Posterior vena cava (tissue), 2 donors: ENCODE results near the gene CLMN. TPM values are rescaled to one million over a fixed set of nuclear protein-coding genes. Genes with fewer than 3 reads are reported as not detected.

ENCODE experiments used
- DNase-seq: peaks from one replicate; pipeline ENCODE4 v3.0.0-alpha.2; 2020; ENCODE audit warnings: low spot score
- intact Hi-C, 2 donors: fragments of 100-400 bp; cut with DNase I; formaldehyde crosslinking; loops; one replicate each; pipeline versions ENCODE4 v1.14.1 to v1.14.2; 2022 to 2023
- total RNA-seq, 2 donors: library from RNA; stranded (reverse); fragmentation: NEBNext Ultra II Directional; extraction: Animal tissue kit (Norgen Biotek cat#: 25700); gene quantifications; one replicate each; pipeline ENCODE4 v1.2.1, GENCODE V29; 2021
- donor health status: DM: yes; HTN: yes; CAD: no.
- donor health status: DM: yes; HTN: yes; CAD: no.

Gene CLMN
- total RNA-seq, 2 donors from 2014 or later = 9.4 to 11.1 TPM

DNA sequence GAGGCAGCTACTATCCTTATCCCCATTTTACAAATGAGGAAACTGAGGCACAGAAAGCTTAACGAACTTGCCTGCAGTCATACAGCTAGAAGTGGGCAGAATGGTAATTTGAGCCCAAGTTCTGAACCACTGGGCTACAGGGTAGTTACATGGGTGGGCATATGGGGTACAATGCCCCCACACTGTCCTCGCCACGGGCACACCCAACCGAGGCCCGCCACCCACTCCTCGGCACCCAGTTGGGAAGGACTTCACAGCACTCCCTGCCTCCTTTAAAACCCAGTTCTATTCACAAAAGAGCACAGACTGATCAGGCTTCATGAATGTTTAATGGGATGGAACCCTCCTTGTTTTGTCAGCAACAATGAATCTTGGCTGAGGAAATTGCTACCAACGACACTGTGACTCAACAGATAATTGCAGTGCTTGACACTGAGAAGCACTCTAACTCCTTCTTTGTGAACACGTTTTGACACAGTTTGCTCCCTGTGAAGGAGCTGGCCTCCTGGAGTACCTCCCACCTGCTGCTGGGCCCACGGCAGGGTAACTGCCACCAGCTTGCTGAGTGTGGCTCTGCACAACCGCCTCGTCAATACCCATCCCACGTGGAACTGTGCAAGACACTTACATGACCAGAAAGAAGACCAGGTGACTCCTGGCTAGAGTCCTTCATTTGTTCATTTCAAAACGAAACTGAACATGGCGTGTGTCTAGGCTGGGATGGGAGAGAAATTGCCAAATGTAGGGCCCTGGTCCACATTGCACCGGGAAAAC, 63.5 kb downstream of the CLMN start:
- DNase-seq = no peak
- intact Hi-C loops = no loop called here

DNA sequence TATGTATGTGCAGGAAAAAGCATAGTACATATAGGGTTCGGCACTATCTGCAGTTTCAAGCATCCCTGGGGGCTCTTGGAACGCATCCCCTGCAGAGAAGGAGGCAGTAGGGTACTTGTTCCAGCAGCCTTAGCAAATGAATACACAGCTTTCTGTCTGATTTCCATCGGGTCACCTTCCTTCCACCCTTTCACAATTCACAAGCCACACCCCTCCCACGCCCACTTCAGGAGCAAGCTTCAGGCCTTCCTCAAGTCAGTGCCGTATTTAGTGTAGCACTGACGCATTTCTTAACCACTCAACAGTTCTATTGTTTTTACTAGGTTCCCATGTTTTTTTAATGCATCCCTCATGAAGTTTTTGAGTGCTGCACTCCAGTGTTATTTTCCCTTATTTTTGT, 64.2 kb downstream of the CLMN start:
- no peak for DNase-seq
- intact Hi-C loops = no loop called here

DNA sequence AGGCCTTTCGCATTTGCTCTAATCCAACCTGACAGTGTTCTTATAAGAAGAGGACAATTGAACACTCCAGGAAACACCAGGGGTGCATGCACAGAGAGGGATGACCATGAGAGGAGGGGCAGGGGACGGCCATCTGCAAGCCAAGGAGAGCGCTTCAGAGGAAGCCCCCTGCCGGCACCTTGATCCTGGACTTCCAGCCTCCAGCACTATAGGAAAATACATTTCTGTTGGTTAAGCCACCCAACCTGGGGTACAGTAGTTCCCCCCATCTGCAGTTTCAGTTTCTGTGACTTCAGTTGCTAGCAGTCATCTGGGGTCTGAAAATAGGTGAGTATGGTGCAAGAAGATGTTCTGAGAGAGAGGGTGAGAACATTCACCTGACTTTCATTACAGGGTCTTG, 64.7 kb downstream of the CLMN start:
- intact Hi-C loops = no loop called here
- no peak for DNase-seq

DNA sequence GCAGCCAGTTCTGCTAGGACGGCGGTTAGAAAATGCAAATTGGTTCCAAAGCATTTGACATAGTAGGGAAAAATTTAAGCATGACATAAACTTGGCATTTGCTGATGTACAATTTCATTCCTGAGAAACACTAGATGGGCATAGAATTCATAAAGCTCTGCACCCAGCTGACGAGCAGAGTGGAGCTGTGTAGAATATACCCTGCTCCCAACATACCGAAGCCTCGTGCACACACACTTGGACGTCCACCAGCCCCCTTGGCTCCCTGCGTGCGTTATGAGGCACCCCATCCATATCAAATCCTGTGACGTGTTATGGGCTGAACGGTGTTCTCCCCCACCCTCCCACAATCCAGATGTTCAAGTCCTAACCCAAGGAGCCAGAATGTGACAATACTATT, 65.4 kb downstream of the CLMN start:
- DNase-seq = no peak
- intact Hi-C loops = no loop called here

DNA sequence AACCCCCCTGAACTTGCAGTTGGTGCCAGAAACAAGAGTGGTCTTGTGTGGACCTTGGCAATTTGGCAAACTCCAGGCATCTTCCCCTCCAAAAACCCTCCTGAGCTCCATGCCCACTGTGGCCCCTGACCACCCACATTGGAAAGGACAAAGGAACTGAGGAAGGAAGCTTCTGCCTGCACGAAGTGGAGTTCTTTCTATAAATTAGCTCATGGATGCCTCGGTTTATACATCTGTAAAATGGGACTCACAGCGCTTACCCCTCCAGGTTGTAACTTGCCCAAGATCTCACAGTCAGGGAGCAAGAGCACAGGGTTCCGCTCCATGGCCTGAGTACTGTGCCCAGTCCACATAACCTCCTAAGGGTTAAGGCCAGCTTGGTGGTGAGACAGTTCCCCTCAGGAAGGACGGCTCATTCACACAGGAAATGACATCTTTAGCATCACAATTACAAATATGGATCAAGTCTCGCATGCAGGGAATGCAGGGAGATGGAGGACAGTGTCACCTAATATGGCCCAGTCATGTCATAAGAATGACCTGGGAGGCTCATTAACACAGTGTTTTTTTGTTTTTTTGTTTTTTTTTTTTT, 66.6 kb downstream of the CLMN start:
- no peak for DNase-seq
- intact Hi-C loops = no loop called here

DNA sequence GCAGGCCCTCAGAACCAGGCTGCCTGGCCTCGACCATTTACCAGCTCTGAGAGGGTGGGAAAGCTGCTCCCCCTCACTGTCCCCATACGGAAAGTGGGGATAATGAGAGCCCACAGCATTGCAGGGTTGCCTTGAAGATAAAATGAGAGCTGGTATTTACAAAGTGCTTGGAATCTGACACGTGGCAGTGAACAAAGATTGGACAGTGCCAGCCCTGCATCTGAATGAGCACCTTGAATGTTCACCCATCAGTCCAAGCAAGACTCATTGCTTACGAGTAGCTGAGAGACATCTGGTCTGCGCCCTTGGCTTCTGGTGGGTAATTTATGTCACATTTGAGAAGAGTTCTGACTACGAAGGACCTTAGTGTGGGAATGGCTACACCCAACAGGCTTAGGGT, 67.5 kb downstream of the CLMN start:
- intact Hi-C loops = no loop called here
- DNase-seq = no peak

DNA sequence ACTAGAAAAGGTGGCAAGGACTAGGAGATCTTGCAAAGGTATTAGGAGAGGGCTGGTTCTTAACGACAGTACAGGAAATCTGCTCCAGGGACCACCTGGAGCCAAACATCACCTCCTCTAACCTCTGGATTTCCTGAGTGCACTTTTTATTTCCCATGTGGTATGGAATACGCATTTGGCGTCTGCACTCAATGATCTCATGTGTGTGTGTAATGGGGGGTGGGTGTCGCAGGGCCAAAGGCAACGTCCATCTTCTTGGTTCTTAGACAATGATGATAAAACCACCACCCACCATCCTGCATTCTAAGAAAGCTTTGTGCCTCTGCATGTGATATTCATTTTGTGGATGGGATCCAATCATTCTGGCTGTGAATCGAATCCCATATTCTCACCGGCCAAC, 68.8 kb downstream of the CLMN start:
- intact Hi-C loops = no loop called here
- no peak for DNase-seq

DNA sequence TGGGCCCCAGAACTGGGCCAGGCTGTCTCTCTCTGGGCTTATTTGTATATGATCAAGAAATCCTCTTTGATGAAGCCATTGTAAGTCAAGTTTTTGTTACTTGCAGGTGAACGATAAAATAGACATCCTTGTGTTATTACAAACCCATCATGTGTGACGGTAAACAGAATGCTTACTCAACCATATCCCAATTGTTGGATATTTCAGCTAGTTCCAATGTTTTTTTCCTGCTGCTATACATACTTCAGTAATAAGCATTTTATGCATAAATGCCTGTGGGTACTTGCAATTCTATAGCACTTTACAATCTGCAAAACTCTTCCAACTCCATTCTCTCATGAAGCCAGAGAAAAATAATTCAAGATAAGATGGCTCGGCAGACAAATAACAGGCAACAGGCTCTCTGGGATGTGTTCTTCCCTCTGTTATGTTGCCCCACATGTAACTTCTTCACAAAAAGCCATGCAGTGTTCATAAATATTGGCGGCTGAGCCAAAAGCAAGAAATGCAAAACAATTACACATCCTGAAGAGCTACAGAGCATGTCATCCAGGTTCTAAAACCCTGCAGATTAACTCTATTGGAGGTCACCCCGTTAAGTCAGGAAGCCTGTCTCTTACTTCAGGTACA, 69.5 kb downstream of the CLMN start:
- no peak for DNase-seq
- intact Hi-C loops = no loop called here

DNA sequence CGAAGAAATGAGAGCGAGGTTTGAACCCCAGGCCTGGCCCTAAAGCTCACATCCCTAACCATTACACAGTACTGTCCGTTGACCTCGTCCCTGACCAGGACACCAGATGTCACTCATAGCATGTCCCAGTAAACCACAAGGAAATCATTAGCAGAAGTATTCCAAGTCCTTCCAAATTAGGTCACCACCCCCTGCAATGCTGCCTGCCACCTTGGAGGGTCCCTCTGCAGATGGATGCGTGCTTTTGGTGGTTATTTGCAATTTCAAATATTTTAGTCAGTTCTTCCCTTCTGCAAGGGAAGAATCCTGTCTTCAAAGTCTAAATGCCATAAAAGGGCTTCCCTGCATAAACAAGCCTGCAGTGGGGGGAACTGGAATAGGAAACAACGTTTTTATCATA, 71.3 kb downstream of the CLMN start:
- intact Hi-C loops = no loop called here
- no peak for DNase-seq

DNA sequence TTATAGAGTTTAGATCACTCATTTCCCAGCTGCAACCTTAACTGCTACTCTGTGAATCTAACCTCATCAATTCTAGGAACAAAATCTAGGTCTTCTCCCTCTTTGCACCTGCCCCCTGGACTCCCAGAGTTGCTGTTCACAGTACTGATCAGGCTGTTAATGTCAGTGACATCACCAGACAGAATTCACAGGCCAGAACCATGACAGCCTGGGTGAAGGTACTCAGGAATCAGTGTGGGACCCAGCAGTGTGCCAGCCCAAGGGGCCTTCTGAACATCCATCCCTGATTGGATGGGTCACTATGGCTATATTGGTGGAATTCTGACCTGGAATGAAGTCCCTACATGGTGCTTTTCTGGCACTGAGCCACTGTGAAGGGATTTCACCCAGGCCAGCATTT, 72.8 kb downstream of the CLMN start:
- no peak for DNase-seq
- intact Hi-C loops = loop anchor here in 1 of 2 donors (1.0 kb wide), 1 partner anchor 18 kb away; no protein-coding TSS in a partner anchor

DNA sequence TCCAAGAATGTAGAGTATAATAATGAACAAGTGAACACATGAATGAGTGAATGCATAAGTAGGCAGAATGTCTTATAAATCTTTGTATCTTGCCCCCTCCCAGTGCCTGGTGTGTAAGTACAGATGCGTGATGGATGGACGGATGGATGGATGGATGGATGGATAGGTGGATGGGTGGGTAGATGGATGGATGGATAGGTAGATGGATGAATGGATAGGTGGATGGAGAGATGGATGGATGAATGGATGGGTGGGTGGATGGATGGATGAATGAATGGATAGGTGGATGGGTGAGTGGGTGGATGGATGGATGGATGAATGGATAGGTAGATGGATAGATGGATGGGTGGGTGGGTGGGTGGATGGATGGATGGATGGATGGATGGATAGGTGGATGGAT, 74.4 kb downstream of the CLMN start:
- intact Hi-C loops = no loop called here
- DNase-seq = no peak

DNA sequence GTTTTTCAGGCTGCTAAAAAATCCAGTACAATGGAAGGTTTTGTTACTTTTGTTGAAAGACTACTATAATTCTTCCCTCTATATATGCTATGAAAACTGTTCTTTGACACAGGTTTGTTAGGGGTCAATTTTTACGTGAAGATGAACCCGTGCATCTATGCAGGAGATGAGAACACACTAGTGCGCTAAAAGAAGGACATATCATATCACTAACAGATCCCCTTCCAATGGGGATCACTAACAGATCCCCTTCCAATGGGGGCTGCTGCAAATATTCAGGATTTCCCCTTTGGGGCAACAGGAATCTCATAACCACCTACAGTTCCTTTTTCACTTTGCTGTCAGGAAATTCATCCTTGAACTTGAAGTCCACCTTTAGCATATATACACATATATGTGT, 75.1 kb downstream of the CLMN start:
- intact Hi-C loops = loop anchor here in 1 of 2 donors (5.0 kb wide), 1 partner anchor 1178 kb away; no protein-coding TSS in a partner anchor
- DNase-seq = no peak

DNA sequence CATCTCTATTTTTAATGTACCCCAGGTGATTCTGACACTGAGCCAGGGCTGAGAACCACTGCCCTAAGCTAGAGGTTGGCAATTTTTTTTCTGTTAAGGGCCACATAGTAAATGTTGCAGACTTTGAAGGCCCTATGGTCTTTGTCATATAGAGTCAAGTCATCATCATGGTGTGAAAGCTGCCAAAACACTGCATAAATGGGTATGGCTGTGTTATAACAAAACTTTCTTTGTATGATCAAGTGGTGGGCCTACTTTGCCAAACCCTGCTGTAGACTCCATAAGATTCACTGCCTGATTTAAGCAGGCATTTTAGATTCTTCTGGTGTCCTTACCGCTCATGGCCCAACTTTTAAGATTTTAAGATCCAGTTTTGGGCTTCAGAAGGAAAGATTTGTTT, 76.8 kb downstream of the CLMN start:
- no peak for DNase-seq
- intact Hi-C loops = loop anchor here in 1 of 2 donors (5.0 kb wide), 1 partner anchor 1179 kb away; no protein-coding TSS in a partner anchor

DNA sequence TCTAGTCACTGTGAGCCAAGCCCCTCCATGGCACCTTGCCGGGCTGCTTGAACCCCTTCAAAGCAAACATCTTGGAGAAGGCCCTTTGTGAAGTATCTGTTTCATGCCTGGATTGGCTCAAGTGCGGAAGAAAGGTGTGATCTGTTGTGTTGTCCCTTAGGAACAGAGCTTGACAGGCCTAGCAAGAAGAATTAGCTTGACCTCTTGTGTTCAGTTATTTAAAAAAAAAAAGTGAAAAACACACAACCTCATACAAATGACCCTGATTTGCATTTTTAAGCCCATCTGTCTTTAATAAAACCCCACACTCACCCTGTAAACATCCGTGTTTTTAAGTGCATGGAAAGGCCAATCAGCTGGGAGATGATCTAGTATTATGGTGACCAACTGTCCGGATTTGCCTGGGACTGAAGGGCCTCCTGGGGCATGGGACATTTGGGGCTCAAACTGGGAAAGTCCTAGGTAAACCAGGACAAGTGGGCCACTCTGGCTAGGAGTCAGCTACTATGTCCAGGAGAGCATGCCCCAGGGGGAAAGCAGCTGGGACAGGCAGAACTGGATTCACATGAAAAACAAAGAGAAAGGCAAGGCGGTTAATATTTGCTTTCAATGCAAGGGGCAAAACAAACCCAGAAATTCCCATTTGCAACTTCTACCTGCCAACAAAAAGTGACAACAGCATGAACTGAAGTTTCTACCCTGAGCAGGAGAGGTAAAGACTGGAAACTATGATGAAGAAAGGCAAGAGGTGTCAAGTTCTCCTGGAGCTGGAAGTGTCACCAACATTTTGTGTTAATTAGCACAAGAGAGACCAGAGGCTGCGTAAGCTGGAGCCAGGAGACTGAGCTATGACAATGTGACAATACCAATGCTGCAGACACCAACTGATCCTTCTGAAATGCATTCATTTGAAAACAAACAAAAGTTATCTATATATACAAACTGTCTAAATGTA, 78.6 kb downstream of the CLMN start:
- intact Hi-C loops = loop anchor here in 1 of 2 donors (5.0 kb wide), 1 partner anchor 1181 kb away; no protein-coding TSS in a partner anchor
- peak; percentile 53 for DNase-seq

DNA sequence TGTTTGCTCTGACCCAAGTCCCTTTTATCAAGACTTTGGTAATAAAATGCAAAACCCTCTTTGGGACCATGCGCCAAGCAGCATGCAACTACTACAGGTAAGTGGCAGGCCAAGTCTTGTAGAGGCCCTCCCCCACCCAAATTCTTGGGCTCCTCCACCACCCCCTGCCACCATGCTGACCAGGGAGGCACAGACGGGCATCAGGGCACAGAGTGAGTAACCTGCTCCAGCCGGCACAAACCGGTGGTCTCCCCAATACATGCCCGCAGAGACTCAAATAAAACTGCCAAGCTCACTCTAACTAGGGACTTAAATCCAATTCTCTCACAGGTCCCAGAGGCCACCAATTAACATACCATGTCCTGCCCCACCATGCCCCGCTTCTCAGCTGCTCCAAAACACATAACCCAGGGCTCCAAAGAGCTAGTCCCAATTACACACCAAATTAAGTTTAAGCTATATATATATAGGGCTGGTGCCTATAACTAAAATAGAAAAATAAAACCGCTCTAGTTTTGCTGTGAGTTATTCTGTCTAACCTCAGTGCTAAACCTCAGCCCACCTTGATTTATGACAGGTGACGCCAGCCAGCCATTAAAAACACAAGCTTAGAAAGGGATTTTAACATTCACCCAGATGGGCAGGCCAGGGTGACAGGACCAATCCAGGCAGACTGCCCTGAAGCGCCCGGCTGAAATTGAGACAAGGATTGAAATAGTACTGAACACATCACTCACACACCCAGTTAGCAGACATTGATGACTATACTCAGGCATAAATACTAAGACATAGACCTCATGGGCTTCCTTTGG, 81.0 kb downstream of the CLMN start:
- no peak for DNase-seq
- intact Hi-C loops = no loop called here

DNA sequence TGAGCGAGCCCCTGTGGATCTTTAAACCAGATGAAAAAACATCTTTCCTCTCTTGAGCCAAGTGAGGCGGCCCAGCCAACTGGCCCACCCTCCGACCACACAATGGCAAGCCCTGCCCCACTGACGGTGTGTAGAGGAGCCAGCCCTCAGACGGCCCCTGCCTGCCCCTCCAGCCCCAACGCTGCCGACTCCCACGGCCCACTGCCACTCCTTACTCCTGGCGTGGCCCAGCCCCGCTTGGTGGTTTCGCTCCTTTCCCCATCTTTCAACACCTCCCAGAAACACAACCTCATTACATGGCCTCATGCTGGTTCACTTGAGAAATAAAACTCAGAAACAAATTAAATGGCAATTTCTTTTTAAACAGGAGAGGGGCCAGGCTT, 81.8 kb downstream of the CLMN start:
- intact Hi-C loops = no loop called here
- no peak for DNase-seq

DNA sequence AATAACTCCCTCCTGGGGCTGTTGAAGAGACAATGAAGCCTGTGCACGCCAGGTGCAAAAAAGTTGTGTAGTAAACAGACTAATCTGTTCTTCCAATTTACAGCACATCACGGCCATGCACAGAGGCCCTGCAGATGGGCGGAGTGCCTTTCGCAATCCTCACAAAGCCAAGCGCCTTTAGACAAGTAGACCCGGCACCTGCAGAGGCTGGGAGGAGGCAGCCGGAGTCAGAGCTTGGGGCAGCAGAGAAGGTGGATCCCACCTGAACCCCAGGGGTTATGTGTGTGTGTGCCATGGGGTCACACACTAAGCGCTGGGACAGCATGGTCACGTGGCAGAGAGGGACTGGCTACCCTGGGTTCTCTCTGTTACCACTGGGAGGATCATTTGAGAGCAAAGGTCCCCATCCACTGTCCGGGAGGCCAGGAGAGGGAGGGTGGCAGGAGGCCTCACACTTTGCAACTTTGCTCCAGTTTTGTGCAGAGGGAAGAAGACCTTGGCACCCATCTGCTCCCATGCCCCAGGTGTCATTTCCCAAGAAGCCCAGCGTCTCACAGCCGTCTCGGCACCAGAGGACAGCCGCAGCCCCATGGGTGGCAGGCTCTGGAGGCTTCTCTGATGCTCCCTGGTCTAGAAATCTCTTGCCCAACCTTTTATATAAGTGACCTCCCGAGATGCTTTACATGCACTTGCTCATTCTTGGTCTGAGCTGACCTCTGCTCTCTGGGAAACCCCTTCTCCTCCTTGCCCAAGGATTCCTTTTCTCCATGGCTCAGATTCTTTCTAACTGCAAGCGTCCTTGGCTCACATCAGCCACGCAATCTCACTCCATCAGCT, 82.4 kb downstream of the CLMN start:
- DNase-seq = no peak
- intact Hi-C loops = no loop called here

DNA sequence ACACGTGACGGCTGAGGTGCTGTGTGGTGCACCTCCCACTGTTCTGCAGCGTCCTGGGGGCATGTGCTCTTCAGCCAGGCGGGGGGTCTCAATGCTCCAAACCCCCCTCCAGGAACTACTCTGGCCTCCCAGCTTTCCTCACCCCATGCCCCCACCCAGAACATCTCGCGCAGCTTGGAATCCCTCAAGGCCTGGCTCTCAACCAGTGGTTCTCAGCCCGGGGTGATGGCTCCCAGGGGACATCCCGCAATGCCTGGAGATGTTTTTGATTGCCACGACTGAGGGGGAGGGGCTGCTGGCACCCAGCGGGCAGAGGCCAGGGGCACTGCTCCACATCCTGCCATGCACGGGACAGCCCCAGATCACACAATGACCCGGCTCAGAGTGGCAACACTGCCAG, 83.5 kb downstream of the CLMN start:
- no peak for DNase-seq
- intact Hi-C loops = no loop called here
